HL-60 (cell line): ENCODE data around the gene AMBP.
"Not testable (repeated sequence)": the region's sequence is repeated elsewhere in the genome, so short reads cannot be mapped to it uniquely, and the experiment has no call there.

Experiments
- DNase-seq, 2 experiments: peaks; one replicate each; pipeline ENCODE4 v3.0.0-alpha.2; 2010 to 2020; ENCODE audit warnings: low read depth in 1 of 2, low spot score in 1 of 2
- H3K27ac ChIP-seq: fragments of 250-450 bp; sonication (Bioruptor Pico); replicated peaks from 2 replicates; pipeline ENCODE4 v1.5.1; 2020; ENCODE audit warnings: mild to moderate bottlenecking, moderate library complexity
- H3K27me3 ChIP-seq: fragments of 250-450 bp; sonication (Bioruptor Pico); 2 replicates; pipeline ENCODE4 v1.5.1; 2021; ENCODE audit warnings: mild to moderate bottlenecking, moderate library complexity; ENCODE audit not compliant: insufficient read depth, poor library complexity, severe bottlenecking
- H3K4me3 ChIP-seq: replicated peaks from 2 replicates; pipeline ENCODE4 v1.5.1; 2011; ENCODE audit warnings: mild to moderate bottlenecking, control low read depth, low read length; ENCODE audit not compliant: insufficient read depth
- GABPA ChIP-seq: IDR thresholded peaks from 2 replicates; pipeline ENCODE4 v1.6.1; 2012; ENCODE audit warnings: low read depth
- POLR2AphosphoS5 ChIP-seq: IDR thresholded peaks from 2 replicates; pipeline ENCODE4 v1.6.1; 2012; ENCODE audit warnings: low read depth
- SPI1 ChIP-seq: IDR thresholded peaks from 2 replicates; pipeline ENCODE4 v1.6.1; 2012; ENCODE audit warnings: low read depth, mild to moderate bottlenecking, borderline replicate concordance
- TF ChIP-seq, protein P1 (sequence below): IDR thresholded peaks from 2 replicates; pipeline ENCODE4 v1.6.1; 2012; ENCODE audit warnings: low read depth; ENCODE audit not compliant: insufficient replicate concordance
- TF ChIP-seq, protein P2 (sequence below): IDR thresholded peaks from one replicate; pipeline ENCODE4 v1.5.1; 2011; ENCODE audit warnings: low read length, control low read depth, inconsistent platforms; ENCODE audit not compliant: insufficient read depth

The AMBP gene

DNA sequence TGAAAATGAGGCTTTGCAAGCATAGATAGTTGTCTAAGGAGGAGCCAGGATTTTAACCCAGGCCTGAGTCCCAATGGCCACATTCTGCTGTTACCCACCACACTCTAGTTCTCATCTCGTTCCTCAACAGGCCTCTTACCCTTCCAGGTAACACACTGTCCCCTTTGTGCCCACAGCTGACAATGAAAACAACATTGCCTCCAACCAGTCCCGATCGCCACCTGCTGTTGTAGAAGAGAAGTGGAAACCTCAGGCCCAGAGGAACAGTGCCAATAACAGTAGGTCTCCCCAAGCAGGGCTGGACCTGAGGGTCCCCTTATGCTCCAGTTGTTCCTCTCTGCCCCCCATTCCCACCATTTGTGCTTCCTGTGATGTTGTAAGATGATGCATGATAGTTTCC lies 30.4 kb downstream of the AMBP start:
- no peak for DNase-seq
- H3K4me3 ChIP-seq, result no peak overlapping the region
- H3K27ac ChIP-seq, result no peak overlapping the region
- TF ChIP-seq, protein P1, sequence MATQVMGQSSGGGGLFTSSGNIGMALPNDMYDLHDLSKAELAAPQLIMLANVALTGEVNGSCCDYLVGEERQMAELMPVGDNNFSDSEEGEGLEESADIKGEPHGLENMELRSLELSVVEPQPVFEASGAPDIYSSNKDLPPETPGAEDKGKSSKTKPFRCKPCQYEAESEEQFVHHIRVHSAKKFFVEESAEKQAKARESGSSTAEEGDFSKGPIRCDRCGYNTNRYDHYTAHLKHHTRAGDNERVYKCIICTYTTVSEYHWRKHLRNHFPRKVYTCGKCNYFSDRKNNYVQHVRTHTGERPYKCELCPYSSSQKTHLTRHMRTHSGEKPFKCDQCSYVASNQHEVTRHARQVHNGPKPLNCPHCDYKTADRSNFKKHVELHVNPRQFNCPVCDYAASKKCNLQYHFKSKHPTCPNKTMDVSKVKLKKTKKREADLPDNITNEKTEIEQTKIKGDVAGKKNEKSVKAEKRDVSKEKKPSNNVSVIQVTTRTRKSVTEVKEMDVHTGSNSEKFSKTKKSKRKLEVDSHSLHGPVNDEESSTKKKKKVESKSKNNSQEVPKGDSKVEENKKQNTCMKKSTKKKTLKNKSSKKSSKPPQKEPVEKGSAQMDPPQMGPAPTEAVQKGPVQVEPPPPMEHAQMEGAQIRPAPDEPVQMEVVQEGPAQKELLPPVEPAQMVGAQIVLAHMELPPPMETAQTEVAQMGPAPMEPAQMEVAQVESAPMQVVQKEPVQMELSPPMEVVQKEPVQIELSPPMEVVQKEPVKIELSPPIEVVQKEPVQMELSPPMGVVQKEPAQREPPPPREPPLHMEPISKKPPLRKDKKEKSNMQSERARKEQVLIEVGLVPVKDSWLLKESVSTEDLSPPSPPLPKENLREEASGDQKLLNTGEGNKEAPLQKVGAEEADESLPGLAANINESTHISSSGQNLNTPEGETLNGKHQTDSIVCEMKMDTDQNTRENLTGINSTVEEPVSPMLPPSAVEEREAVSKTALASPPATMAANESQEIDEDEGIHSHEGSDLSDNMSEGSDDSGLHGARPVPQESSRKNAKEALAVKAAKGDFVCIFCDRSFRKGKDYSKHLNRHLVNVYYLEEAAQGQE, result no peak
- TF ChIP-seq, protein P2, sequence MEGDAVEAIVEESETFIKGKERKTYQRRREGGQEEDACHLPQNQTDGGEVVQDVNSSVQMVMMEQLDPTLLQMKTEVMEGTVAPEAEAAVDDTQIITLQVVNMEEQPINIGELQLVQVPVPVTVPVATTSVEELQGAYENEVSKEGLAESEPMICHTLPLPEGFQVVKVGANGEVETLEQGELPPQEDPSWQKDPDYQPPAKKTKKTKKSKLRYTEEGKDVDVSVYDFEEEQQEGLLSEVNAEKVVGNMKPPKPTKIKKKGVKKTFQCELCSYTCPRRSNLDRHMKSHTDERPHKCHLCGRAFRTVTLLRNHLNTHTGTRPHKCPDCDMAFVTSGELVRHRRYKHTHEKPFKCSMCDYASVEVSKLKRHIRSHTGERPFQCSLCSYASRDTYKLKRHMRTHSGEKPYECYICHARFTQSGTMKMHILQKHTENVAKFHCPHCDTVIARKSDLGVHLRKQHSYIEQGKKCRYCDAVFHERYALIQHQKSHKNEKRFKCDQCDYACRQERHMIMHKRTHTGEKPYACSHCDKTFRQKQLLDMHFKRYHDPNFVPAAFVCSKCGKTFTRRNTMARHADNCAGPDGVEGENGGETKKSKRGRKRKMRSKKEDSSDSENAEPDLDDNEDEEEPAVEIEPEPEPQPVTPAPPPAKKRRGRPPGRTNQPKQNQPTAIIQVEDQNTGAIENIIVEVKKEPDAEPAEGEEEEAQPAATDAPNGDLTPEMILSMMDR, result no peak
- no peak for TF ChIP-seq GABPA
- H3K27me3 ChIP-seq, result no peaks in the 10 kb centered on the region

DNA sequence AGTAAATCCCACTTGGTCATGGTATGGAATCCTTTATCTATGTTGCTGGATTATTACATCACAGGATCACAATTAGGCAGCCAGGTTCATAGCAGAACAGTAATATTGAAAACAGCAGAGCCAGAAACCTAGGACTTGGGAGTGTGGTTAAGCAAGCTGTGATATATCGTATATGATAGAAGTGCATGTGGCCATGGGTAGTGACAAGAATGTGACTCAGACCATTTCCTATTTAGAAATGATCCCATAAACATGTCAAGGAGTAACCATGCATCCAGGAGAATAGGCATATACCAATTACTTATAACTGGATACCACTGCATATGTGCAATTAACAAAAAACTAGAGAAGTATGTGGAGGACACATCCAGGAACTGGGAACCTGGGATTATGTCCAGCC lies 31.2 kb downstream of the AMBP start:
- Histone ChIP-seq H3K27ac (no peak overlapping the region), H3K4me3 (no peak overlapping the region), H3K27me3 (no peaks in the 10 kb centered on the region)
- TF ChIP-seq SPI1 (no peak), POLR2AphosphoS5 (no peak), GABPA (no peak)
- TF ChIP-seq, protein P1, result no peak
- TF ChIP-seq, protein P2, result no peak
- DNase-seq, result no peak

DNA sequence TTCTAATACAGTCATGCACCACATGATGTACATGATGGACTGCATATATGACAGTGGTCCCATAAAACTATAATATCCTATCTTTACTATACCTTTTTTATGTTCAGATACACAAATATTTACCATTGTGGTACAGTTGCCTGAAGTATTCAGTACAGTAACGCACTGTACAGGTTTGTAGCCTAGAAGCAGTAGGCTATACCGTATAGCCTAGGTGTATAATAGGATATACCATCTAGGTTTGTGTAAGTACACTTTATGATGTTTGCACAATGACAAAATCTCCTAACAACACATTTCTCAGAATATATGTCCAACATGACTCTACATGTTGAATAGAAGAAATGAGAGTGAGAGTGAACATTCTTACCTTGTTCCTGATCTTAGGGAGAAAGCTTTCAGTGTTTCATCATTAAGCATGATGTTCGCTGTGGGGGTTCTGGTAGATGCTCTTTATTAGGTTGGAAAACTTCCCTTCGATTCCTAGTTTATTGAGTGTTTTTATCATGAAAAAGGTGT lies 31.8 kb downstream of the AMBP start:
- Histone ChIP-seq H3K27me3 (no peaks in the 10 kb centered on the region), H3K27ac (no peak overlapping the region), H3K4me3 (no peak overlapping the region)
- no peak for DNase-seq
- TF ChIP-seq, protein P2, result no peak
- TF ChIP-seq GABPA, result no peak
- TF ChIP-seq SPI1, result no peak
- no peak for TF ChIP-seq POLR2AphosphoS5
- TF ChIP-seq, protein P1, result no peak

DNA sequence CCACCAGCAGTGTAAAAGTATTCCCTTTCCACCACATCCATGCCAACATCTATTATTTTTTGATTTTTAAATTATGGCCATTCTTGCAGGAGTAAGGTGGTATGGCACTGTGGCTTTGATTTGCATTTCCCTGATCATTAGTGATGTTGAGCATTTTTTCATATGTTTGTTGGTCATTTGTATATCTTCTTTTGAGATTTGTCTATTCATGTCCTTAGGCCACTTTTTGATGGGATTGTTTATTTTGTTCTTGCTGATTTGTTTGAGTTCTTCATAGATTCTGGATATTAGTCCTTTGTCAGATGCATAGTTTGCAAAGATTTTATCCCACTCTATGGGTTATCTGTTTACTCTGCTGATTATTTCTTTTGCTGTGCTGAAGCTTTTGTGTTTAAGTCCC lies 34.4 kb downstream of the AMBP start:
- DNase-seq, H3K27me3 ChIP-seq, H3K4me3 ChIP-seq, H3K27ac ChIP-seq: not testable (repeated sequence)
